ENCODE measurements around the gene EPHB2.
"Not testable (repeated sequence)": the region's sequence is repeated elsewhere in the genome, so short reads cannot be mapped to it uniquely, and the experiment has no call there.

EPHB2 gene

GRCh38 chr1:22674410-22674749 lies 36.3 kb upstream of the EPHB2 start:
- no peaks in the 10 kb centered on the region for H3K4me1 ChIP-seq (ENCODE audit: low read length)
- H4K20me1 ChIP-seq (ENCODE audit: insufficient read depth, low read length) = no peaks in the 10 kb centered on the region
- H3K4me2 ChIP-seq (ENCODE audit: low read depth, low read length) = no peak overlapping the region
- peaks cover 89% of the 10 kb centered on the region for H3K27me3 ChIP-seq (replicated peaks; ENCODE audit: insufficient read depth, low read length)
- no peak for DNase-seq
- no peaks in the 10 kb centered on the region for H3K9me3 ChIP-seq (replicated peaks; ENCODE audit: insufficient read depth, low read length)
- H3K4me3 ChIP-seq (ENCODE audit: low read length) = no peak overlapping the region
- no peak overlapping the region for H2AFZ ChIP-seq (ENCODE audit: low read length)
- no peak overlapping the region for H3K27ac ChIP-seq (ENCODE audit: low read length)
- no peak for TF ChIP-seq CTCF (IDR thresholded peaks at IDR 0.05; ENCODE audit: low read length)
- no peak for TF ChIP-seq EZH2 (optimal IDR thresholded peaks at IDR 0.05; ENCODE audit: low read depth, low read length)
- TF ChIP-seq EZH2phosphoT487 (IDR thresholded peaks at IDR 0.05; ENCODE audit: low read length) = no peak
- no peaks in the 10 kb centered on the region for H3K36me3 ChIP-seq (replicated peaks; ENCODE audit: insufficient read depth, low read length)
- no peak overlapping the region for H3K9ac ChIP-seq (ENCODE audit: low read length)
- H3K9me2 ChIP-seq (replicated peaks; ENCODE audit: insufficient read depth, low read length) = no peaks in the 10 kb centered on the region
- no peaks in the 10 kb centered on the region for H3F3A ChIP-seq (ENCODE audit: insufficient read depth, low read length)
- H3K79me2 ChIP-seq (ENCODE audit: low read length) = no peaks in the 10 kb centered on the region

- H2AFZ ChIP-seq (ENCODE audit: low read length); H3K9ac ChIP-seq (ENCODE audit: low read length); H3K79me2 ChIP-seq (ENCODE audit: low read length); H3F3A ChIP-seq (ENCODE audit: insufficient read depth, low read length); H3K27ac ChIP-seq (ENCODE audit: low read length); H3K4me3 ChIP-seq (ENCODE audit: low read length); H3K4me2 ChIP-seq (ENCODE audit: low read depth, low read length); H3K4me1 ChIP-seq (ENCODE audit: low read length); DNase-seq; H3K9me3 ChIP-seq (replicated peaks; ENCODE audit: insufficient read depth, low read length); H3K36me3 ChIP-seq (replicated peaks; ENCODE audit: insufficient read depth, low read length); H4K20me1 ChIP-seq (ENCODE audit: insufficient read depth, low read length); H3K9me2 ChIP-seq (replicated peaks; ENCODE audit: insufficient read depth, low read length): not testable (repeated sequence)
- peaks cover 89% of the 10 kb centered on the region for H3K27me3 ChIP-seq (replicated peaks; ENCODE audit: insufficient read depth, low read length)
Observed at GRCh38 chr1:22676151-22676550, 34.5 kb upstream of the EPHB2 start.

GRCh38 chr1:22676916-22677583 lies 33.6 kb upstream of the EPHB2 start:
- no peak for DNase-seq
- Histone ChIP-seq H3K36me3 (replicated peaks; ENCODE audit: insufficient read depth, low read length) (no peaks in the 10 kb centered on the region), H4K20me1 (ENCODE audit: insufficient read depth, low read length) (no peaks in the 10 kb centered on the region), H2AFZ (ENCODE audit: low read length) (no peak overlapping the region), H3K27ac (ENCODE audit: low read length) (no peak overlapping the region), H3F3A (ENCODE audit: insufficient read depth, low read length) (no peaks in the 10 kb centered on the region), H3K27me3 (replicated peaks; ENCODE audit: insufficient read depth, low read length) (peaks cover 89% of the 10 kb centered on the region), H3K79me2 (ENCODE audit: low read length) (no peaks in the 10 kb centered on the region), H3K9me2 (replicated peaks; ENCODE audit: insufficient read depth, low read length) (no peaks in the 10 kb centered on the region), H3K4me1 (ENCODE audit: low read length) (no peaks in the 10 kb centered on the region), H3K9ac (ENCODE audit: low read length) (no peak overlapping the region), H3K4me3 (ENCODE audit: low read length) (no peak overlapping the region), H3K9me3 (replicated peaks; ENCODE audit: insufficient read depth, low read length) (no peaks in the 10 kb centered on the region), H3K4me2 (ENCODE audit: low read depth, low read length) (no peak overlapping the region)
- no peak for TF ChIP-seq CTCF (IDR thresholded peaks at IDR 0.05; ENCODE audit: low read length)
- no peak for TF ChIP-seq EZH2 (optimal IDR thresholded peaks at IDR 0.05; ENCODE audit: low read depth, low read length)
- no peak for TF ChIP-seq EZH2phosphoT487 (IDR thresholded peaks at IDR 0.05; ENCODE audit: low read length)

Data from MM.1S (cell line).